Jurkat, Clone E6-1 (cell line): Measurements from ENCODE around the gene ISCU. TPM values are rescaled to one million over a fixed set of nuclear protein-coding genes. Genes with fewer than 3 reads are reported as not detected.

Source experiments
- DNase-seq: peaks from one replicate; pipeline ENCODE4 v3.0.0-alpha.2; 2011; ENCODE audit warnings: low read depth, low spot score
- H3K4me3 ChIP-seq: 2 replicates; pipeline ENCODE4 v1.5.1; 2011; ENCODE audit warnings: mild to moderate bottlenecking, low read length, control low read depth, moderate library complexity
- polyA plus RNA-seq: library from polyadenylated mRNA; unstranded; fragments of >200 nt; gene quantifications from one replicate; pipeline ENCODE4 v1.2.1, GENCODE V29; 2012; ENCODE audit warnings: missing spikeins; ENCODE audit not compliant: insufficient read length, insufficient read depth

ISCU gene
- 109 TPM for polyA plus RNA-seq

DNA sequence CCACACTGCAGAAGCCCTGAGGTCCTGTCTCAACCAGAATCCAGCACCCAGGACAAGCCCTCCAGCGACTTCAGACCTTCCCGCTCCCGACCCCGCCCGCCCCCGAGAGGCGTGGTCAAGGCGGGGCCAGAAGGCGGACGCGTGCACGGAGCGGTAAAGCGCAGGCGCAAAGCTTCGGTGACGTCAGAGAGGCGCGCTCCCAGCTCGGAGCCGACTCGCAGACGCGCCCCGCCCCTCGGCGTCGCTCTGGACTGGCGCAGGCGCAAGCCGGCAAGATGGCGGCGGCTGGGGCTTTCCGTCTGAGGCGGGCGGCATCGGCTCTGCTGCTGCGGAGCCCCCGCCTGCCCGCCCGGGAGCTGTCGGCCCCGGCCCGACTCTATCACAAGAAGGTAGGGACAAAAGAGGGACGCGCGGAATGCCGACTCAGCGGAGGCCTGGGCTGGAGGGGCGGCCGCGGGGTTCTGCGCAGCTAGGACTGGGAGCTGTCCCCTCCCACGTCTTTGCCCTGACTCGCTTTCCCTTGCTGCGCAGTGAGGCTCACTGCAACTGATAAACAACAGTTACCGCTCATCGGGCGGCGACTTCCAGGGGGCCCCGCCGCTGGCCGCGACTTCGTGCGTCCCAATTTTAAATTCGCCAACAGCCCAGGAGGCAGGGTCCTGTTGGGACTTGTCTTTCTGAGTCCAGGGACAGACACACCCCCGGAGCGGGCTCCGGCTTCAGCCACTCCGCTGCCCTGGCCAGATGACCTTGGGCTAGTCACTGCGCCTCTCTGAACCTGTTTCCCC, at the start of gene ISCU:
TSS of gene ISCU (plus strand) at position 249 of the 788 bp plus-strand sequence. CDS start at position 276, 27 bp downstream.
- peak; percentile 95 for DNase-seq
- H3K4me3 ChIP-seq: peak within 1 kb of the TSS; percentile 99

DNA sequence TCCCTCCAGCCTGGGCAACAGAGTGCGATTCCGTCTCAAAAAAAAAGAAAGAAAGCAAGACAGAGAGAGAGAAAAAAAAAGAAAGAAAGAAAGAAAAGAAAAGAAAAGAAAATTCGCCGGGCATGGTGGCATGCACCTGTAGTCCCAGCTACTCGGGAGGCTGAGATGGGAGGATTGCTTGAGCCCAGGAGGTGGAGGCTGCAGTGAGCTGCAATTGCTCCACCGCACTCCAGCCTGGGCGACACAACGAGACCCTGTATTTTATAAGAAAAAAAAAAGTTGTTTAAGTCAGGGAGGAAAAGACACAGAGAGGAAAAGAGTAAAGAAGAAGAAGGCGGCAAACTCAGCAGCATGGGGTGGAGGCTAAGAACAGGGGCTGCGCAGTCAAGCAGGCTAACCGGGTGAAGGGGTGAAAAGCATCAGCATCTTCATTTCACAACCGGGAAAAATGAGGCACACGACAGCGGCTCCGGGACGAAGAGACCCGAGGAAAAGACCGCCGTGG, 47.9 kb upstream of the ISCU start:
- H3K4me3 ChIP-seq: peak overlapping the region; percentile 81
- DNase-seq: no peak

DNA sequence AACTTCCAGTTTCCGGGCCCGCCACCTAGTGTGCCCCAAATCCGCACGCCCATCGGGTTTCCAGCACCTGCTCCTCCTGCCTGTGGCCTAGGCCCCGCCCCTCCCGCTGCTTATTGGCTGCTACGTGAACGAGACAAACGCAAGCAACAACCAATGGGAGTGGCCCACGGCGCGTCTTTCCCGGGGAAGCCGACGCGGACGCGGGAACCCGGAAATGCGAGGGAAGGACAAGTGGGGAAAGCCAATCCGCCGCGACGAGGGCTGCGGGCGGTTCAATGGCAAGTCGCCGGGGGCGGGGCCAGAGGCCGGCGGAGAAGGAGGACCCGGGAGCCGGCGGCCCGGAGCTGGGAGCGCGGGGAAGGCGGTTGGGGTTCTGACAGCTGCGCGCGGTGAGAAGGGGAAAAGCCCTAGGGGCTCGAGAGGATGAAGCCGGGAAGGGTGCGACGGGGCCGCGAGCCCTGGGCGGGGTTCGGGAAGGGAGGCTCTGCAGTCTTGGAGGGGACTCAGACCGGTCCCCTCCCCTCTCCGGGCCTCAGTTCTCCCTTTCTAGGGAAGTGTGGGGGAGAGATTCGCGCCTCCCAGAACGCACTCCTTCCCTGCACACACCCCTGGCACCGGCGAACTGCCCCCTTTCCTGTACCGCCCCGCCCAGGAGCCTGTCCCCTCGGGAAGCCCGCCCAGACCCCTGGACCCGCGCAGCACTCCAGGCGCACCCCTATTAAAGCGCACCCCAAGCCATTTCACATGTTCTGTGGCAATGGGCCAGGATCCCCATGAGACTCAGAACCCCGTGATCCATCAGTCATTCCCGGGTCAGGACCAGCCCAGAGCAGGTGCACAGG, 47.2 kb upstream of the ISCU start, which contains the start of gene FICD:
TSS of gene FICD (plus strand) at position 305 of the 842 bp plus-strand sequence. CDS start 1,696 bp downstream, outside the sequence.
- peak; percentile 98 for DNase-seq

DNA sequence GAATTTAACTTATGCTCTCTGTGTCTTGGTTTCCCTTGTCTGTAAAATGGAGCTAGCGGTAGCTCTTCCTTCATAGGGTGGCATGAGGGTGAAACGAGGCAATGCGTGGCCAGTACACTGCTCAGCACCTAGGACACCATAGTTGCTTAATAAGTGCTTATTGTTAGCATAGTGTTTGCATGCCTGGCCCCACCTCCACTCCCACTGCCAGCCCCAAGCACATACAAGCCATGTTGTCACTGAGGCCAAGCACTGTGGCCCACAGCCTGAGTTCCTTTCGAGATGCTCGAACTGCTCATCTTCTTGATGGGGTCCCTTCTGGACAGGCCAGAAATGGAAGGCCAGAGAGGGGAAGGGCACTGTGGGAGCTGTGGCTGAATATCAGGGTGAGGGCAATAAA, 46.5 kb upstream of the ISCU start:
- DNase-seq: no peak
- H3K4me3 ChIP-seq: peak overlapping the region; percentile 81

More for the DNA sequence above, 47.2 kb upstream of the ISCU start, which contains the start of gene FICD:
- H3K4me3 ChIP-seq: peak within 1 kb of the TSS; percentile 81

DNA sequence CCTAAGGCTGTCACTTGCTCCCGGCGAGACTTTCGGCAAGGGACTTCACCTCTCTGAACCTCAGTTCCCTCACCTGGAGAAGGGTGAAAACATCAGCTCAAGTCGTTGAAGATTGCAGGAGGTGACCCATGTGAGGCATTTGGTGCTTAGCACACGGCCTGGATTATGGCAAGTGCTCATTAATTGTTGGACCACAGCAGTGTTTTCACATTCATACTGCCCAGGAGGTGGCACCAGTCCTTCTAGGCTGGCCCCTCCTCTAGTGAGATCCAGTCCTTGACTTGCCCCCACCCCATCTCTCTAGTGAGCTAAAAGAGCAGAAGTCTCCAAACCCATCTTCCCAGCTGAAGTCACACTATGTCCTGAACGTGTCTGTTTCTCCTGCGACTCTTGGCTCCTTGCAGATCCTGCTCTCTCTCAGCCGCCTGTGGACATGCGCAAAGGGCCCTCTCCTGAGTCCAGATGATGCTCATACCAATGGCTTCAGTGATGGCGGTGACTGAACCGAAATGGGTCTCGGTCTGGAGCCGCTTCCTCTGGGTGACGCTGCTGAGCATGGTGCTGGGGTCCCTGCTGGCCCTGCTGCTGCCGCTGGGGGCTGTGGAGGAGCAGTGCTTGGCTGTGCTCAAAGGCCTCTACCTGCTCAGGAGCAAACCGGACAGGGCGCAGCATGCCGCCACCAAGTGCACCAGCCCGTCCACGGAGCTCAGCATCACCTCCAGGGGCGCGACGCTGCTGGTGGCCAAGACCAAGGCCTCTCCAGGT, 45.7 kb upstream of the ISCU start:
- no peak overlapping the region for H3K4me3 ChIP-seq
- DNase-seq: no peak

DNA sequence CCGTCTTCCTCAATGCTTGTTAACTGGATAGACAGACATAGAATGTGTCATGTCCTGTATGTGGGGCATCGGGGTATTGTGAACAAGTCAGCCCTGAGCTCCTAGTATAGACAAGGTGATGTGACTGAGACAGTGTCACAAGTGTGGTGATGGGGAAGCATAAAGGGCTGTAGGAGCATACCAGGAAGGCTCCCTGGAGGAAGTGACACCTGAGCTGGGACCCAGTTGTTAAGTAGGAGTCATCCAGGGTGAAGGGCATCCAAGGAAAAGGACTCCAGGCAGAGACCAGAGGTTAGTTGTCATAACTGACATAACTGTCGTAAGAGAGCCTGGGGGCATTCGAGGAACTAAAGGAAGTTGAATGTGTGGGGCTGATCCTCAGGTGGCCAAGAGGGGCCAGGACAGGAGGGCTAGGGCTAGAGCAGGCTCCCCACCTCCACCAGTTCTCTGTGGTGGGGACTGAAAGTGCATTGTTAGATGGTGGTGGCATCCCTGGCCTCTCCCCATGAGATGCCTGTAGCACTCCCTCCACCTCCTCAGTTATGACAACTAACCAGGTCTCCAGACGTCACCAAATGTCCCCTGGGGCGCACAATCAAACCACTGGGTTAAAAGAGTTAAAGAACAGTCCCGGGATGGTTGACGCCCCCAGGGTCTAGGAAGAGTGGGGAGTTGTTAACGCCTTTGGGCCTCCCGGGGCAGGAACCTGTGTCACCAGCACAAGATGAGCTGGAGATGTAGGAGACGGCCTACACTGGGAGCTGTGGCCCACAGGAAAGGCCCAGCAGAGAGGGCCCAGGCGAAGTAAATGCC, 44.9 kb upstream of the ISCU start:
- H3K4me3 ChIP-seq: no peak overlapping the region
- DNase-seq: no peak

DNA sequence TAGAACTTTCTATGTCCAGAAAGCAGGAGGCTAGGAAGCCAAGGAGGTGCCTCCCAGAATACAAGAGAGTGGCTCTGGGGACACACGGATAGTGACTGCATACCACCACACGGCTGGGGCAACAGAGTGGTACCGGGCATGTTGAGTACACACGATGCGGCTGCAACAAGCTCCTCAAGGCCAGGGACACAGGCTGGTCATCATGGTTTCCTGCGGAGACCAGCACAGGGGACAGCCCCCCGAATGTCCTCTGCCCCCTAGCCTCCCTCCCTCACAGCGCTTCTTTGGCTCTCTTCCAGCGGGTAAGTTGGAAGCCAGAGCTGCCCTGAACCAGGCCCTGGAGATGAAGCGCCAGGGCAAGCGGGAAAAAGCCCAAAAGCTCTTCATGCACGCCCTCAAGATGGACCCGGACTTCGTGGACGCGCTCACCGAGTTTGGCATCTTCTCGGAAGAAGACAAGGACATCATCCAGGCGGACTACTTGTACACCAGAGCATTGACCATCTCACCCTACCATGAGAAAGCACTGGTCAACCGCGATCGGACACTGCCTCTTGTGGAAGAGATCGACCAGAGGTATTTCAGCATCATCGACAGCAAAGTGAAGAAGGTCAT, 44.2 kb upstream of the ISCU start:
- DNase-seq: no peak
- H3K4me3 ChIP-seq: no peak overlapping the region

DNA sequence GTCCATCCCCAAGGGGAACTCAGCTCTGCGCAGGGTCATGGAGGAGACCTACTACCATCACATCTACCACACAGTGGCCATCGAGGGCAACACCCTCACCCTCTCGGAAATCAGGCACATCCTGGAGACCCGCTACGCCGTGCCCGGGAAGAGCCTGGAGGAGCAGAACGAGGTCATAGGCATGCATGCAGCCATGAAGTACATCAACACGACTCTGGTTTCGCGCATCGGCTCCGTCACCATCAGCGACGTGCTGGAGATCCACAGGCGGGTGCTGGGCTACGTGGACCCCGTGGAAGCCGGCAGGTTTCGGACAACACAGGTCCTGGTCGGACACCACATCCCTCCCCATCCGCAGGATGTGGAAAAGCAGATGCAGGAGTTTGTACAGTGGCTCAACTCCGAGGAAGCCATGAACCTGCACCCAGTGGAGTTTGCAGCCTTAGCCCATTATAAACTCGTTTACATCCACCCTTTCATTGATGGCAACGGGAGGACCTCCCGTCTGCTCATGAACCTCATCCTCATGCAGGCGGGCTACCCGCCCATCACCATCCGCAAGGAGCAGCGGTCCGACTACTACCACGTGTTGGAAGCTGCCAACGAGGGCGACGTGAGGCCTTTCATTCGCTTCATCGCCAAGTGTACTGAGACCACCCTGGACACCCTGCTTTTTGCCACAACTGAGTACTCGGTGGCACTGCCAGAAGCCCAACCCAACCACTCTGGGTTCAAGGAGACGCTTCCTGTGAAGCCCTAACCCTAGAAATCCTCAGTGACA, 43.5 kb upstream of the ISCU start:
- H3K4me3 ChIP-seq: no peak overlapping the region
- no peak for DNase-seq

DNA sequence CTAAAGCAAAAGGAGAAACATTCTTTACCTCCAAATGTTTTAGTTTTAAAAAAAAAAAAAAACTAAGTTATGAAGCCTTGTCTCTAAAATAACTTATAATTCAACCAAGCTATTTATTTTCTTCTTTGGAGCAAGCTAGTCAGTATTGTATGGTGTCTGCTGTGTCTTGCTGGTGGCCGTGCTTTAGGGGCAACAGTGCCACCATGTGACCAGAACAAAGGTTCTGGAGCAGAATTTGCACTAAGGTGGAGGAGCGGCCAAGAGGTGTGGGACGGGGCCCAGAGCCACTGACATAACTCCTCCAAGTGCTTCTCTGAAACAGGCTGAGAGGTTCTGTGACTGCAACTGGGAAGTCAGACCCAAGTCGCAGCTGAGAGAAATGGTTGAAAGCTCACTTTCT, 42.8 kb upstream of the ISCU start:
- H3K4me3 ChIP-seq: no peak overlapping the region
- DNase-seq: no peak

DNA sequence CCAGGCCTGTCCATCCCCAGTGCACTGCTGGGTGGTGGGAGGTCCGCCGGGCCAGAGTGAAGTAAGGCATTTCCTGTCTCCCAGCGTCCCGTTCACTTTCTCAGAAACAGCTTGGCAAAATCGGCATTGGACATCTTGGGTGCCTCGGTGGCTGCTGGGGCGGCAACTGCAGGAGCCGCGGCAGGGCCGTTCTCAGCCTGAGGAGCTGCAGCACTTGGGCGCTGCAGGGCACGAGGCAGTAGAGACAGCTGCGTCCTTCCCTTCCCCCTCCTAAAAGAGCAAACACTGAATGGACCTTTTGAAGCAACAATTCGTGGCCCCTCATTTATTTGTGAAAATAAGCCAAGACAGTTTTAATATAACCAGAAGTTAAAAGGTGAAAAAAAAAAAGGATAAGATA, 39.0 kb upstream of the ISCU start:
- DNase-seq: no peak
- no peak overlapping the region for H3K4me3 ChIP-seq

DNA sequence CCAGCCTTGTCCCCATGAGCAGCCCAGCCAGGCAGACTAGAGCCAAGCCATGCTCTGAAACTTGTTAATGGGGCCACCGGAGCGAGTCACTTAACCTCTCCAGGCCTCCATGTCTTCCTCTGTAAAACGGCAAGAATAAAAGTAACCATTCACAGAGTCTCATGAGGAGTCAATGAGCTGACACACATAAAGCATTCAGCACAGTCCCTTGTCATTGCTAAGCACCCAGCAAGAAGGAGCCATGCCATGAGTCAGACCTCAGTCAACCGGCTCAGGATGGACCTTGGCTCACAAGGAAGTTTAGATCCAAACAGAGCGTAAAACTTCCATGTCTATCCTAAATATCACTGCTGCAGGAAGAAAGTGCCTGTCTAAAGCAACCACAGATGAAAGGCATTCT, 36.7 kb upstream of the ISCU start:
- DNase-seq: no peak
- no peak overlapping the region for H3K4me3 ChIP-seq

DNA sequence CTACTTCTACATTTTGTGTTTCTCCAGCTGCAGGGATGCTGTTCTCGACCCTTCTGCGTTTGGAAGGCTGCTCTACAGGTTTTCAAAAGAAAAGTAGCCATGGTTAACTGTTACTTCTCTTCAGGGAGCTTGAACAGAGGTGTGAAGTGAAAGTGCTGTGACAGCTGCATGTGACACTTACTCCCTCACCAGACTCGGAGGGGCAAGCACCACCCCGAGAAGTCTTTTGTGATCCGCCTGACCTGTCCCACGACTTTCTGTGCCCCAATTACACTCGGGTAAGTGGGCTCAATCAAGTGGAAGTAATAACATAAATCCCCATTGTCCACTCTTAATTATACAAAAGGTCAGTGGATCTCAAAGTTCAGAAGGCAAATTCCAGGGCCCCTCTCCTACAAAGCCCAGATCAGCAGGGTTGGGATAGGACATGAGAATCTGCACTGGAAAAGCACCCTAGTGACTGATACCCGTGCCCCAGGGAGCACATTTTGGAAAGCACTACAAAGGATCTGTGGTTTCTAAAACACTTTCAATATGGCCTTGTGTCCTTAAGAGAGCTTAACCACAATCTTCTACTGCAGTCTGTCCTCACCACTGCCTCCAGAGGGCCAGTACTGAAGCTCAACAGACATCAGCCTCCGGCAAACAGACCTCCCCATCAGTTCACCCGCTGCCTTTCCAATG, 35.8 kb upstream of the ISCU start:
- DNase-seq: no peak

DNA sequence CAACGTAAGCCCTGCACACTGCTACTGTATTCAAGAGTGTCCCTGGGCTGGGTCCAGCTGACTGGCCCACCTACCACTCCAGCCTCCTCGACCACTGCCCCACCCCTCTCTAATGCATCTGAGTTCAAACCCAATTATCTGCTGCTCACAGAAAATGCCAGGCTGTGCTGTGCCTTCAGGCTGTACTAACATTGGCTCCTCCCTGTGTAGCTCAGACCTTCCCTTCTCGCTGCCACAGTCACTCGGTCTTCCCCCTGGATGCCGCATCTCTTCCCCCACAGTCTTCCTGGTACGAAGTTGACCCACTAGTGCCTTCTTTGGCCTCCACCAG, 35.3 kb upstream of the ISCU start:
- no peak overlapping the region for H3K4me3 ChIP-seq
- no peak for DNase-seq

More for the DNA sequence above, 35.8 kb upstream of the ISCU start:
- H3K4me3 ChIP-seq: no peak overlapping the region

DNA sequence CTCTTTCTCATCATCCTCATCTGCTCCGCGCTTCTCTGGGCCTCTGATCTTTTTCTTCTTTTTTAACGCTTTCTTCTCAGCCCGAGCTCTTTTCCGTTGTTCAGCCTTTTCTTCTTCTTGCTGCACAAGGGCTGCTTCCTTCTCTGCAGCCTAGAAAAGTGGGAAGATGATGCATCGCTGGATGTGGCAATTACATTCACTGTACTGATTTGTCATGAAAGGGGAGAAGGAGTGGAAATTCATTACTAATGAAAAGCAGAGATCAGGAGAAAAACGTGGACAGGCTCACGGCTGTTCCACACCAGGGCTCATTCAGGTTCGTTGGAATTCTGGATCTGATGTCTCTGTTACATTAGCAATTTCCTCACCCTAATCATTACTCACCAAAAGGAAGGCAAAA, 32.2 kb upstream of the ISCU start:
- no peak overlapping the region for H3K4me3 ChIP-seq
- DNase-seq: no peak

DNA sequence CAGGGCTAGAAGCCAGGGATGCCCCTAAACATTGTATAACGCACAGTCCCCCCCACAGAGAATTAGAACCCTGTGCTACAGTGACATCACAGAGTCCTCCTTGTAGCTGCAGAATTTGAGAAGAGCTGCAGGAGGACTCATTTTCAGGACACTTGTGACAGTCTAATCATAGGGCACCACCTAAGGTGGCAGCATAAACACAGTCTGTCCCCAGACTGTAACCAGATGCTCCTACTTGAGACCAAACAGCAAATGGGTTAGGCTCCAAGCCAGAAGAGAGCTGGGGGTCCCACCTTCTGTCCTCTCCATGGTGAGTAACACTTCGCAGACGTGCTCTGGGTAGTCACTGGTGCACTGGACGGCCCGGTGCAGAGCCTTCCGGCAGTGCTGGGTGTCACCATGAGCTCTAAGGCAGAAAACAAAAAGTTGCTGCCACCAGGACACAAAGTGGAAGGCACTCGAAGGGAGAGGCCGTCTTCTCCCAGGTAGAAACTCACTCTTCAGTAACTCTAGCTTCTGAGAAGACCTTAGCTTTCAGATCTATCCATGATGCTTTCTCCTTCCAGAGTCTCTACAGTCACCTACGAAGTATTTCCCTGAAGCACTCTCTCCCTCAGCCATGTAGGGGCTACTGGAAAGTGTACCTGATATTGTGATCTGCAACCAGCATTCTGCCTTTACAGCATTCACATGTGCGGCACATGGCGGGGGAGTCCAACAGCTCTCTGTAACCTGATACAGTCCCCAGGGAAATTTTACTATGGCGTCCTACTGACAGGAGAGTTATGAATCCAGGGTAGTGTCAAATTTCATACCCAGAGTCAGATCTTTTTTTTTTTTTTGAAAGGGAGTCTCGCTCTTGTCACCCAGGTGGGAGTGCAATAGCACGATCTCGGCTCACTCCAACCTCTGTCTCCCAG, 30.2 kb upstream of the ISCU start:
- no peak for DNase-seq
- H3K4me3 ChIP-seq: no peak overlapping the region

DNA sequence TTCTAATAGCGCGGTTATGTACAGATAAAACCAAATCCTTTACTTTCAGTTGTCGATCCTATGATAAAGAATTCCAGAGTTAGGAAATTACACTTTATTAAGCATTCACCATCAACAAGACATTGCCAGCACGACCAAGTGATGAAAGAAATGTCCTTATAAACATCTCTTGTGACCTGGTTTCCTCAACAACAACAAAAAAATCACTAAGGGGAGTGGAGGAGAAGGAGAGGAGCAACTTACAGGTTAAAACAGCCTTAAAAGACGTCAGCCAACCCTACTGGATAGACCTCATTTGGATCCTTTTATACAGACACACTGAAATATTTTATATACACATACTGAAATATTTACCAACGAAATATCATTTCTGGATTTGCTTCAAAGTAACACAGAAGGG, 24.2 kb upstream of the ISCU start:
- DNase-seq: no peak
- no peak overlapping the region for H3K4me3 ChIP-seq
